GM21528 (cell line): Measurements from ENCODE around the gene REEP5.
"Not testable (repeated sequence)": the region's sequence is repeated elsewhere in the genome, so short reads cannot be mapped to it uniquely, and the experiment has no call there.

ENCODE experiments used
- ATAC-seq: cut with Tn5 transposase; IDR thresholded peaks from one replicate; pipeline ENCODE4 v1.9.1; 2021; ENCODE audit warnings: mild to moderate bottlenecking, moderate library complexity; ENCODE audit not compliant: unreplicated experiment, low FRiP score

REEP5 gene

DNA sequence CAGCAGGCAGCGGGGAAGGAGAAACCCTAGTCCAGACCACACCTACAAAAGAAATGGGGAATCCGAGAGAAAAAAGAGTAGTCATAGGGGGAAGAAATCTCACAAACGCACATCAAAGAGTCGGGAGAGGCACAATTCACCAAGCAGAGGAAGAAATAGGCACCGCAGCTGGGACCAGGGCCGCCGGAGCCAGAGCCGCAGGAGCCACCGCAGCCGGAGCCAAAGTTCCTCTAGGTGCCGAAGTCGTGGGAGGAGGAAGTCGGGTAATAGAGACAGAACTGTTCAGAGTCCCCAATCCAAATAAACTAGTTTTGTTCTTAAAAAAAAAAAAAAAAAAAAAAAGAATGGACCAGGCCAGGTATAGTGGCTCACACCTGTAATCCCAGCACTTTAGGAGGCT is 29.3 kb downstream of the REEP5 start:
- ATAC-seq = no peak

DNA sequence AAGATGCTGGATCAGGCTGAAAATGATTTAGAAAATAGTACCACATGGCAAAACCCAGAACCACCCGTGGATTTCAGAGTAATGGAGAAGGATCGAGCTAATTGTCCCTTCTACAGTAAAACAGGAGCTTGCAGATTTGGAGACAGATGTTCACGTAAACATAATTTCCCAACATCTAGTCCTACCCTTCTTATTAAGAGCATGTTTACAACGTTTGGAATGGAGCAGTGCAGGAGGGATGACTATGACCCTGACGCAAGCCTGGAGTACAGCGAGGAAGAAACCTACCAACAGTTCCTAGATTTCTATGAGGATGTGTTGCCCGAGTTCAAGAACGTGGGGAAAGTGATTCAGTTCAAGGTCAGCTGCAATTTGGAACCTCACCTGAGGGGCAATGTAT is 30.0 kb downstream of the REEP5 start:
- ATAC-seq = not testable (repeated sequence)

DNA sequence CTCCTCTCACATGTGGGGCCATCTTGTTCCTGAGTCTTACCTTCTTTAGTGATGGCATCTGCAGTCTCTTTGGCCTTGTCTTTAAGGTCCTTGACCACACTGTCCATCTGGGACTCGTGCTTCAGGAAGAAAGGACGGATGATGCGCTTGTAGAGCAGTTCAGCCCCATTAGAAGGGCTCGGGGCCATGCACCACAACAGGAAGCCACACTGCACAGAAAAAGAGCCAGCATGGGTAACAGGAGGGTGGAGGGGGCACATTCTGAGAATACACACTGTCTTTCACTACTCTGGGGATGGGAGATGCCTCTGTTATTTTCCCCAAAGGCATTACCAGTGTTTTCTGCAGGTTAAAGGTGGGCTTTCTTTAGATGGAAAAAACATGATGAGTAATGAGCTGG is 35.1 kb downstream of the REEP5 start:
- ATAC-seq = no peak

DNA sequence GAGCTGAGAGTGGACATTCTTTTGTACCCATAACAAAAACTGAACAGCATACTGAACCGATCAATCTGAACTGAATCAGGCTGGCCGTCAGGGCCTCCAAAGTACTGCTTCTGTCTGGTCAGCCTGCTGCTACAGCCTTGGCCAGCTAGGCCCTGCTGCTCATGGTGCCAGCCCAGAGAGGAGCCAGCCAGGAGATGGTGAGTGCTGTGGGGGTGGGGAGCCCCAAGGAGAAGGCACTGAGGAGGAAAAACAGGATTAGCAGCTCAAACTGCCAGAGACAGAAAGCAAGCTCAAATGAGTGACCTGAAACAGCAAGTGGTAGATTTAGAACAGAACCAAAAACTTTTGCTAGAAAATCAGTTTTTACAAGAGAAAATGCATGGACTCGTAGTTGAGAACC is 37.0 kb downstream of the REEP5 start:
- ATAC-seq = no peak

DNA sequence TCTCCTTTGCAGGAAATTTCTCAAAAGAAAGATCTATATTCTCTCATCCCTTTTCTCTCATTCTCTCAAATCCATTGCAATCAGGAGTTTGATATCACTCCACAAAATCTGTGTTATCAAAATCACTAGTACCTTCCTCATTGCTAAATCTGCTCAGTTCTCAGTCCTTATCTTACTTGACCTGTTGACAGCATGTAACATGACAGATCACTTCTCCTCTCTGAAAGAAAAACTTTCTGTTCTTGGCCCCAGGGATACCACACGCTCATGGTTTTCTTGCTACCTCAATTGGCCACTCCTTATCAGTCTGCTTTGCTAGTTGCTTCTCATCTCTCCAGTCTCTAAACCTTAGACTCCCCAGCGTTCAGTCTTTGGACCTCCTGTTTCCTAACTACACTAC is 38.8 kb downstream of the REEP5 start:
- ATAC-seq = no peak

DNA sequence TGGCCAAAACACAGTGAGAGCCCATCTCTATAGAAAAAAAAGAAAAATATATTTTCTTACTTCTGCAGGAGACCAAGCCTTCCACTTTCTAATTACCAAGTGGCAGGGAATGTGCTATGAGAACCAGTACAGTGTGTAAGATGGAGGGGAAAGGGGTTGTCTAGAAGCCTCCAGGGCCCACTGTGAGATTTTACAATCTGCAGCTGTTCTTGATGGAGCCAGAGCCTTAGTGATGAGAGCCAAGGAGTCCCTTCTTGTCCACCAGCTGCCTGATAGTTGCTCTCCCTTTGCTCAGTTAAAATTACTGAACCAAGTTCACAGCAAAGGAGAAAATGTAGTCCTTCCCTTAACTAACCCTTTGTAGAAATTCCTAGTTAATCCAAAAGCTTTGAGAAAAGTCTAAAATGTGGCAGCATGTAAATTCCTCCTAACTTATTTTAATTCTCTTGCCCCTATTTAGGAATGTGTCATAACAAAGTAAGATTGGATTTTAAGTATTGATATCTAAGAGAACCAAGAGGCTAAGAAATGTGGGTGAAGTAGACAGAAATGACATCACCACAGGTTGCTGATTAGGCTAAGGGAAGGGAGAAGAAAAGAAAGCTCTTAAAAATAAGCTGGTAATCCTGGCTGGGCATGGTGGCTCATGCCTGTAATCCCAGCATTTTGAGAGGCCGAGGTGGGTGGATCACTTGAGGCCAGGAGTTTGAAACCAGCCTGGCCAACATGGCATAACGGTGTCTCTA is 41.6 kb downstream of the REEP5 start:
- ATAC-seq = no peak

DNA sequence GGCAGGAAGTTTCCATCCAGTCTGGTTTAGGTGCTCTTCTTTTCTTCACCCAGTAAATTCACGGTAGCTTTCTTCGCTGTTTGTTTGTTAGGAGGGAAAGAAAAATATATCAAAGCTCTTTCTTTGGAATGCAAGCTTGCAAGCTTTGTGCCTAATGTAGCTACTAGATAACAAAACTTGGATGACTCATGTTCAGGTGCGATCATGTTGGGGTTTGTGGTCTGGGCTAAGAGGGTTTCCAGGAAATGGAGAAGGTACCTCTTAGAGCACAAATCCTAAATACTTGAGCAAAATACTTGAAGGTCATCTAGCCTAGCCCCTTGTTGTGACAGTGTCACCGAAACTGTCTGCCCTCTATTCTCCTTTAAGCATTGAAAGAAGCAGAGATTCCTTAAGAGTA is 43.3 kb downstream of the REEP5 start:
- no peak for ATAC-seq

DNA sequence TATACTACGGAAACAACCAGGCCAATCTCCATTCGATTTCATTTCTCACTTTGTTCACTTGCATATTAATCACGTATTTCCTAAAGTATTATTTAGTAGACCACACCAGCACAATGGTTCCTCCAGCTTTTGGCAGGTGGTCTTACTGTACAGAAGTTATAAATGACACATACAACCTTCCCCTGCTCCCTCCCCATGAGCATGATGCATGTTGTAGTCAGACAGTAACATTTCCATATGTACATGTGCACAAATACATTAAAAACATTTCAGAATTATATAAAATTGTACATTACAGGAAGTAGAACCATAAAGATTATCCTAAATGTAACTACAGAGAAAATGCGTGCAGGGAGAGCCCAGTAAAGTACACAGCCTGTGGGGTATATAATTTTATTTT is 43.9 kb downstream of the REEP5 start:
- no peak for ATAC-seq

DNA sequence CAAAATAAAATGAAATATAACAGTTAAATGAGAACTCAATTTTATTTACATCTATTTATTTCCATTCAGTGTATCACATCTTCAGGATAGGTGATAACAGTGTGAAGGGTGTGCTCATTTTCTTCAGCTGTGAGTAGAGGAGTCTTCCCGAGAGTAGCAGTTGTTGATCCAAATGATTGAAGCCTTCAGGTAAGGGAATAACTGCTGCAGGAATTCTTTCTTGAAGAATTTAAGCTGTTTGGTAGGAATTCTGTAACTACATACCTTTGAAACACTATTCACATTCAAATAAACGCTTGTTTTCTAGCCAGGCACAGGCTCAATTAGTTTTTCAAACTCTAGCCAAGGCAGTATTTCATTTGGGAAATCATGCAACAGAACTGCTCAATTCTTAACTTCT is 45.7 kb downstream of the REEP5 start:
- no peak for ATAC-seq

DNA sequence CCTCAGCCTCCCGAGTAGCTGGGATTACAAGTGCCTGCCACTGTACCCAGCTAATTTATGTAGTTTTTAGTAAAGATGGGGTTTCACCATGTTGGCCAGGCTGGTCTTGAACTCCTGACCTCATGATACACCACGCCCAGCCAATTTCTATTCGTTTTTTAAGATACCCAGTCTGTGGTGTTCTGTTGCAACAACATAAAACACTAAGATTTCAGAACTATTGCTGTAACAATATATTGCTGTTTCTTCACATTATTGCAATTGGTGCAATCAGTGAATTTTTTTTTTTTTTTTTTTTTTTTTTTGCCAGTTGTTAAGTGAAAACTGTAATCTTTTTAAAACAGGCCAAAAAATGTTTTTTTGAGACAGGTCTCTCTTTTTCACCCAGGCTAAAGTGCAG is 51.1 kb downstream of the REEP5 start:
- ATAC-seq = no peak

DNA sequence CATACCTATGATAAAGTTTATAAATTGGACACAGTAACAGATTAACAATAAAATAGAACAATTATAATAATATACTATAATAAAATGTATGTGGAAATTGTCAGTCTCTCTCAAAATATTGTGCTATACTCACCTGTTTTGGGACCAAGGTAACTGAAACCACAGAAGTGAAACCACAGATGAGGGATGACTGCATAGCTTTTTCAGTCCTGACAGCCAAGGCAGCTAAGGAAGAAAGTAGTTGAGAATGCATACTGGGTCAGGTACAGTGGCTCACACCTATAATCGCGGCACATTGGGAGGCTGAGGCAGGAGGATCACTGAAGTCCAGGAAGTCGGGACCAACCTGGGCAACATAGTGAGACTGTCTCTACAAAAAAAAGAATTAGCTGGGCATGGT is 52.1 kb downstream of the REEP5 start:
- peak; percentile 72 for ATAC-seq

DNA sequence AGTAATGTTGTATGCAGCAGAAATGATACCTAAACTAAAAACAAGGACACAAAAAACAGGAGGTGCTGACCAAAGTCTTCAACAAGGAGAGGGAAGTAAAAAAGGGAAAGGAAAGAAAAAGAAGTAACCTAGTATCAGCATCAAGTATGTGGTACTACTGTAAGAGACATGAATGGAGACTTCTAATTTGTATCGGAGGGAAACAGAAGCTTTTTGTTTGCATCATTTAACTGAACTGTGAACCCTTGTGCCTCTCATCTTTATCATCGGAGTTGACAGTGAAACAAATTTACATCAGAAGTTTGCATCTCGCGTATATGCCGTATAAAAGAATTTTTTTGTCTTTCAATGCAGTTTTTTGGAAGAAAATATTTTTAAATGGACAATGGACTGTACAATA is 54.6 kb downstream of the REEP5 start:
- no peak for ATAC-seq

DNA sequence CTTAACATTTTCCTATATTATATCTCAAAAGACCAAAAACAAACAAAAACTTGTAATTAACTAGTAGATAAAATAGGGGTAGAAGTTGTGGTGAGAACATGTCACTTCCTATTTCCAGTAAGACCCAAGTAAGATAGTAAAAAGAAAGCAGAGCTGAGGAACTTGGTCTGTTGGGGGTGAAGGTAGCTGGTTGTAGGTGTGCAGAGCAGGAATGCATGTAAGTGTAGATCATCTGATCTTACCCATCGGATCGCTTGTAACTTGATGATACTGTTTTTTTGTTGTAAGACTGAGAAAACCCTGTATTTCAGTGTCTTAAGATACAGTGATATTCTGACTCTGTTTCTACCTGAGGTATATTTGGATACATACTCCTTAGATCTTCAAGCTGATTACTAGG is 55.3 kb downstream of the REEP5 start:
- no peak for ATAC-seq

DNA sequence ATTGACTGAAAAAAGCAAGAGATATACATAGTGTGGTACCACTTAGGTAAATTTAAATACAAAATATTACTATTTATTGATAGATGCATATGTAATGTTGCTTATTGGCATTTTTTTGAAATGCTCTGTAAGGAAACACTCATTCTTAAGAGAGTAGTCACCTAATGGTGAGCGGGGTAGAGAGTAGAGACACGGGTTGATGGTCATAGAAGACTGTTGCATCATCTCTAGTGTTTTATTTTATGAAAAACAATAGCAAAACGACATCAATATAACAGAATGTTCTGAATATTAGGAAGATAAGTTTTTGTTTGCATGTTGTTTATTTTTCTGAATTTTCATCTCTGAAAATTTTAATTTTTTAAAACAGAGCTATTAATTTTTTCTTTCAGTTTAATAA is 56.9 kb downstream of the REEP5 start:
- no peak for ATAC-seq

DNA sequence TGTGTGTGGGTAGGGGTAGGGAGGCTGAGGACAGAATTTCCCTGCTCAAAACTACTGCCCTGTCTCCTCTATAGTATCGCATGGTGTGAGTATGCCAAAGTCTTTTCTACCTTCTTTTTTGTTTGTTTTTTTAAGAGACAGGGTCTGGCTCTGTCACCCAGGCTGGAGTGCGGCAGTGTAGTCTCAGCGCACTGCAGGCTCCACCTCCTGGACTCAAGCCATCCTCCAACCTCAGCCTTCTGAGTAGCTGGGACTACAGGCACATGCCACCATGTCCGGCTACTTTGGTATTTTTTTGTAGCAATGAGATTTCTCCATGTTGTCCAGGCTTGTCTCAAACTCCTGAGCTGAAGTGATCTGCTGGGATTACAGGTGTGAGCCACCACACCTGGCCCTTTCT is 58.5 kb downstream of the REEP5 start:
- no peak for ATAC-seq

DNA sequence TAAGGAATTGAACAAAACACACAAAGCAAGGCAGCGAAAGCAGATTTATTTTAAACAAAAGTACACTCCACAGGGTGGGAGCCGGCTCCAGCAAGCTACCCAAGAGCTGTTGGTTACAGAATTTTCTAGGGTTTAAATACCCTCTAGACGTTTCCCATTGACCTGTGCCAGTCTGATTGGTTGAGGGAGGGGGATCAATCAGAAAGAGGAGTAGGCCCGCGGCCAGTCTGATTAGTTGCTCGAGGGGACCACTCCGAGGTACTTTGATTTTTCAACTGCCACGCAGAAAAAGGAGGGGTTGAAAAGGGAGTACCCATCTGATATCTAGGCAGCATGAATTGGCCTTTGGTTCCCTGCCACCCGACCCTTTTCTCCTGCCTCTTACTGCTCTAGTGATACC is 59.9 kb downstream of the REEP5 start:
- no peak for ATAC-seq

DNA sequence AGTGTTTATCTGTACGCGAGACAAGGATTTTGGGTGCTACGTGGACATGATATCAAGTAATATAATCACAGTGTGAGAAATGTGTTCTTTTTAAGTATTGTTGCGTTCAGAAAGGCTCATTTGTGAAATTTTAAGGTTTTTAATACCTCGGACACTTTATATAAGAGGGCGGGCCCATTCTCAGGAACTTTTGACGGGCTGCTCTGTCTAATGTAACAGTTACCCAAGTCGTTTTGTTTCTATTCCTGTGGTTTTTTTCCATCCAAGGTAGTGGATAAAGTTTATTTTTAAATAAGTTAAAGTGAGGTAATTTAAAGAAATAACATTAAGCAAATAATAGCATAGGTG is 60.4 kb downstream of the REEP5 start:
- ATAC-seq = no peak

DNA sequence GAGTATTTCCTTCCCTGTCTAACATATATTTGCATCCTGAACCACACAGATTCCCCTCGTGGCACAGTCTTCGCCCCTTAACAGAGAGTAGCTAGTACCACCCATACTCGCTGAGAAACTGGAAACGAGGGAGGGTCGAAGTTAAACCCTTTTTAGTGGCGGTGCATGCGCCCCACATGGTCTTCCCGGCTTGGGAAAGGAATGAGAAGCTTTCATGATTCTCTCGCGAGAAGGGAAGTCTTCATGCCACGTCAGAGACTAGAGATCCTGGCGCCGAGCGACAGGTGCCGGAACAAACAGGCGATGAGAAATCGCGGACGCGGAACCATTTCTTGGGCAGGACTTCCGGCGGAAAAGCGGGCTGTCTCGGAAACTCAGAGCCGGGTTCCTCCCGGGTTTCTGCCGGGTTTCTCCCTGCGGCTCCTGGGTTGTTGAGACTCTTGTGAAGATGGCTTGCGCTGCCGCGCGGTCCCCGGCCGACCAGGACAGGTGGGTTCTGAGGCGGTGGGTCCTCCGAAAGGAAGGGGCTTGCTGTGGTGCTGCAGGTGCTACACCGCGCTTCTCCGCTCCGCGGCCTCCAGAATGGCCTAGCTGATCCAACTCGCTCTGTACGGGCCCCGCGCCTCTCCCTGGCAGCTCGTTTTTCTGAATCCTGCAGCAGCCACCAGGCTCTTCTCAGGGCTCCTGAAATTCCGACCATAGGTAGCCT is 60.9 kb downstream of the REEP5 start, which contains the start of gene SRP19:
Gene SRP19 (plus strand): TSS at position 359 of the 709 bp plus-strand sequence. CDS start 90 bp downstream, at position 449.
- ATAC-seq = peak; percentile 98

DNA sequence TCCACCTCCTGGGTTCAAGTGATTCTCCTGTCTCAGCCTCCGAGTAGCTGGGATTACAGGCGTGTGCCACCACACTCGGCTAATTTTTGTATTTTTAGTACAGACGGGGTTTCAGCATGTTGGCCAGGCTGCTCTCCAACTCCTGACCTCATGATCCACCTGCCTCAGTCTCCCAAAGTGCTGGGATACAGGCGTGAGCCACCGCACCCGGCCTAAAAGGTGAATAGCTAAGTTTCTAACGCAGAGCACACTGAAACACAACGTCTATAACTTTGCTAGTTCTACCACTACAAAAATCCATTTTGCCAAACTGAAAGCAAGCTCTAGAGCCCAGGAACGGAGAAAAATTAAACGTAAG is 61.5 kb downstream of the REEP5 start:
- ATAC-seq = not testable (repeated sequence)

DNA sequence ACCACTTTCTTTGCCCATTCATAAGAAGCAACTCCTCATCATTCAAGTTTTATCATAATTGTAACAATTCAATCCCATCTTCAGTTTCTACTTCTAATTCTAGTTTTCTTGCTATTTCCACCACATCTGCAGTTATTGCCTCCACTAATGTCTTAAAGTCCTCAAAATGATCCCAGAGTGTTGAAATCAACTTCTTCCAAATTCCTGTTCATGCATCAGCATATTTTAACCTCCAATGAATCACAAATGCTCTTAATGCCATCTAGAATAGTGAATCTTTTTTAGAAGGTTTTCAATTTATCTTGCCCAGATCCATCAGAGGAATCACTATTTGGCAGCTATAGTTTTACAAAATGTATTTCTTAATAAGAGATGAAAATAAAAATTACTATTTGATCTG is 64.2 kb downstream of the REEP5 start:
- ATAC-seq = no peak

DNA sequence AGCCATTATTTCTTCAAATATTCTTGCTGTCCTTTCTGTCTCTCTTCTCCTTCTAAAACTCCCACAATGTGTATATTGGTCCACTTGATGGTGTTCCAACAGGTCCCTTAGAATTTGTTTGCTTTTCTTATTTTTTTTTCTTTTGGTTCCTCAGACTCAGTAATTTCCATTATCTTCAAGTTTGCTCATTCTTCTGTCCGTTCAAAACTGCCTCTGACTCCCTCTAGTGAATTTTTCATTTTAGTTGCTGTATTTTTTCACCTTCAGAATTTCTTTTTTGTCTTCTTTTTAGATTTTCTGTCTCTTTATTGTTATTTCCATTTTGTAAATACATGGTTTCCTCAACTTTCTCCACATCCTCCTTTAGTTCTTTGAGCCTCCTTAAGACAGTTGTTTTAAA is 67.4 kb downstream of the REEP5 start:
- no peak for ATAC-seq

DNA sequence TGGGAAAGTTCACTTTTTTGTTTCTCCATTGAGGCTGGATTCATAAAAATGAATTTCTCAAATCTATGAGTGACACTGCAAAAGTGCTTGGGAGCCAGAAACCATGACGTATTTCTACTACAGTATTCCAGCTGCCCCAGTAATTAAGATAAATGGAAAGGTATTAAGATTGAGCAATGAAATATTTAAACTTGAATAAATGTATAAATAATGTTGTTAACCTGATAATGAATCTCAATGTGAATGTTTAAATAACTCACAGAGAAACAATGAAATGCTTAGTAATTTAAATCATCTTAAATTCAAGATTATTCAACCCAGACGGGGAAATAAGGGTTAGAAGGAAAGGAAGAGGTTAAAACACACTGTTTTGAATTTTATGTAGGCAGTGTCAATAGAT is 72.1 kb downstream of the REEP5 start:
- no peak for ATAC-seq
